Erythroblast (primary cell): ENCODE results near the gene ALPL.

Experiments used
- GATA1 ChIP-seq: IDR thresholded peaks from 2 replicates; pipeline ENCODE4 v1.6.1; 2011; ENCODE audit warnings: low read depth, mild to moderate bottlenecking, control low read depth, low read length, moderate library complexity
- POLR2A ChIP-seq: IDR thresholded peaks from 2 replicates; pipeline ENCODE4 v1.6.1; 2011; ENCODE audit warnings: mild to moderate bottlenecking, low read length

- TF ChIP-seq POLR2A (no peak), GATA1 (no peak)
These were observed 68.1 kb downstream of the ALPL start for GRCh38 chr1:21577324-21577723.
